SK-N-SH (cell line): Measurements from ENCODE around the gene PRKCH. TPM values are rescaled to one million over a fixed set of nuclear protein-coding genes. Genes with fewer than 3 reads are reported as not detected.

Experiments used
- CTCF ChIA-PET: fragments of 300-600, 350-600 bp; formaldehyde crosslinking; extraction: SDS; loops from one replicate; lab custom pipeline; 2021; lab: Yijun Ruan, JAX
- POLR2A ChIA-PET: fragments of 350-600 bp; sonication (Branson Sonifier 250); formaldehyde crosslinking; extraction: SDS; loops from one replicate; lab custom pipeline; 2020; ENCODE audit warnings: antibody characterized with exemption, inconsistent platforms; lab: Yijun Ruan, JAX
- DNase-seq: peaks from one replicate; pipeline ENCODE4 v3.0.0; 2012
- H2AFZ ChIP-seq: fragments of 200-600 bp; sonication (generic); 2 replicates; pipeline ENCODE4 v1.8.1; 2016; ENCODE audit warnings: antibody characterized with exemption, mild to moderate bottlenecking, low read depth
- H3F3A ChIP-seq: fragments of 200-600 bp; sonication (generic); replicated peaks from 2 replicates; pipeline ENCODE3; 2016; ENCODE audit warnings: antibody characterized with exemption, mild to moderate bottlenecking; ENCODE audit not compliant: insufficient read depth
- H3K27ac ChIP-seq, 2 experiments: fragments of 200-500 bp in 1 of 2; fragments of 200-600 bp in 1 of 2; sonication (Bioruptor generic) in 1 of 2; sonication (generic), shearing (Covaris generic) in 1 of 2; 2 replicates each; pipeline versions ENCODE4 v1.5.1 to v1.6.1; 2014 to 2016; ENCODE audit warnings: low read depth in 2 of 2, inconsistent platforms in 1 of 2, low read length in 1 of 2, mild to moderate bottlenecking in 1 of 2, mixed read lengths in 1 of 2
- H3K27me3 ChIP-seq: fragments of 200-600 bp; sonication (generic), shearing (Covaris generic); 2 replicates; pipeline ENCODE4 v1.6.1; 2016; ENCODE audit warnings: mixed run types; ENCODE audit not compliant: insufficient read depth
- H3K36me3 ChIP-seq, 2 experiments: fragments of 200-500 bp in 1 of 2; fragments of 200-600 bp in 1 of 2; sonication (Bioruptor generic) in 1 of 2; sonication (generic) in 1 of 2; replicated peaks in 1 of 2; 2 replicates each; pipeline versions ENCODE3 to v1.5.1; 2014 to 2016; ENCODE audit warnings: low read length in 1 of 2, mild to moderate bottlenecking in 1 of 2; ENCODE audit not compliant: insufficient read depth in 2 of 2, control insufficient read depth in 1 of 2
- H3K4me1 ChIP-seq, 2 experiments: fragments of 200-500 bp in 1 of 2; fragments of 200-600 bp in 1 of 2; sonication (Bioruptor generic) in 1 of 2; sonication (generic), shearing (Covaris generic) in 1 of 2; 2 replicates each; pipeline versions ENCODE4 v1.5.1 to v1.6.1; 2014 to 2016; ENCODE audit warnings: low read depth in 1 of 2, low read length in 1 of 2, mixed run types in 1 of 2; ENCODE audit not compliant: insufficient read depth in 2 of 2, control insufficient read depth in 1 of 2
- H3K4me2 ChIP-seq: fragments of 200-600 bp; sonication (generic), shearing (Covaris generic); 2 replicates; pipeline ENCODE4 v1.6.1; 2017; ENCODE audit warnings: mixed run types
- H3K4me3 ChIP-seq, 2 experiments: fragments of 200-500 bp in 1 of 2; fragments of 200-600 bp in 1 of 2; sonication (Bioruptor generic) in 1 of 2; sonication (generic), shearing (Covaris generic) in 1 of 2; 2 replicates each; pipeline versions ENCODE4 v1.5.1 to v1.8.1; 2014 to 2016; ENCODE audit warnings: low read depth in 2 of 2, inconsistent platforms in 1 of 2, low read length in 1 of 2, mild to moderate bottlenecking in 1 of 2, mixed read lengths in 1 of 2, moderate library complexity in 1 of 2
- H3K79me2 ChIP-seq: fragments of 200-600 bp; sonication (generic); 2 replicates; pipeline ENCODE4 v1.8.1; 2017; ENCODE audit warnings: mild to moderate bottlenecking; ENCODE audit not compliant: insufficient read depth
- H3K9ac ChIP-seq: fragments of 200-600 bp; sonication (generic); 2 replicates; pipeline ENCODE4 v1.6.1; 2017; ENCODE audit warnings: mixed run types
- H3K9me2 ChIP-seq: fragments of 200-600 bp; sonication (generic); 2 replicates; pipeline ENCODE4 v1.6.1; 2017; ENCODE audit warnings: mixed run types
- H3K9me3 ChIP-seq: fragments of 200-600 bp; sonication (generic); 2 replicates; pipeline ENCODE4 v1.6.1; 2017; ENCODE audit warnings: mixed run types, mild to moderate bottlenecking, moderate library complexity
- H4K20me1 ChIP-seq: fragments of 200-600 bp; sonication (generic); 2 replicates; pipeline ENCODE4 v1.6.1; 2017; ENCODE audit warnings: mild to moderate bottlenecking, mixed run types; ENCODE audit not compliant: insufficient read depth
- CHD2 ChIP-seq: fragments of 150-350 bp; IDR thresholded peaks from 2 replicates; pipeline ENCODE4 v1.6.1; 2018; ENCODE audit warnings: low read length; ENCODE audit not compliant: partially characterized antibody
- CTCF ChIP-seq: fragments of 200-600 bp; sonication (generic); IDR thresholded peaks from 2 replicates; pipeline ENCODE4 v1.6.1; 2017; ENCODE audit warnings: antibody characterized with exemption, mild to moderate bottlenecking, moderate library complexity
- ELF1 ChIP-seq: IDR thresholded peaks from 2 replicates; pipeline ENCODE4 v1.4.0; 2012
- FOSL2 ChIP-seq: IDR thresholded peaks from 2 replicates; pipeline ENCODE4 v1.4.0; 2012; ENCODE audit warnings: low read depth, mild to moderate bottlenecking, moderate library complexity, borderline replicate concordance
- FOXM1 ChIP-seq: IDR thresholded peaks from 2 replicates; pipeline ENCODE4 v1.4.0; 2012; ENCODE audit warnings: low read depth, mild to moderate bottlenecking
- IRF3 ChIP-seq: fragments of 150-350 bp; IDR thresholded peaks from 2 replicates; pipeline ENCODE4 v1.6.1; 2016; ENCODE audit warnings: mild to moderate bottlenecking, low read depth, low read length
- JUND ChIP-seq: IDR thresholded peaks from 2 replicates; pipeline ENCODE4 v1.4.0; 2012
- MEF2A ChIP-seq: IDR thresholded peaks from 2 replicates; pipeline ENCODE4 v1.4.0; 2012; ENCODE audit warnings: low read depth, borderline replicate concordance
- NRF1 ChIP-seq: IDR thresholded peaks from 2 replicates; pipeline ENCODE4 v1.6.1; 2012; ENCODE audit warnings: low read depth, mild to moderate bottlenecking, low read length
- PBX3 ChIP-seq: IDR thresholded peaks from 2 replicates; pipeline ENCODE4; 2012
- POLR2AphosphoS5 ChIP-seq: IDR thresholded peaks from 2 replicates; pipeline ENCODE4 v1.6.1; 2012; ENCODE audit warnings: low read depth, low read length
- REST ChIP-seq: IDR thresholded peaks from 2 replicates; pipeline ENCODE4 v1.6.1; 2012; ENCODE audit warnings: mild to moderate bottlenecking, low read depth, low read length, moderate library complexity
- TAF1 ChIP-seq: IDR thresholded peaks from 2 replicates; pipeline ENCODE4 v1.6.1; 2012; ENCODE audit warnings: low read depth, mild to moderate bottlenecking, low read length, moderate library complexity, borderline replicate concordance
- TCF12 ChIP-seq: IDR thresholded peaks from 2 replicates; pipeline ENCODE4 v1.4.0; 2012
- USF1 ChIP-seq: IDR thresholded peaks from 2 replicates; pipeline ENCODE4 v1.4.0; 2012; ENCODE audit warnings: low read depth, borderline replicate concordance
- USF2 ChIP-seq: fragments of 150-350 bp; IDR thresholded peaks from 2 replicates; pipeline ENCODE4 v1.6.1; 2017; ENCODE audit warnings: antibody characterized with exemption, low read length, low read depth, borderline replicate concordance
- ZBTB33 ChIP-seq: IDR thresholded peaks from 2 replicates; pipeline ENCODE4 v1.4.0; 2012; ENCODE audit warnings: low read depth, borderline replicate concordance
- WGBS: methylation state at CpG from one replicate; pipeline ENCODE4 v1.1.6; 2017; ENCODE audit warnings: low lambda C conversion rate; 5-methylcytosine and 5-hydroxymethylcytosine counted together
- polyA plus RNA-seq, 3 experiments: library from polyadenylated mRNA; depleted of rRNA; stranded (reverse); fragments of >200 nt; gene quantifications; 2 replicates each; pipeline ENCODE4 v1.2.3, GENCODE V29; 2012

The PRKCH gene
- polyA plus RNA-seq, 1 of the 3 experiments (the other 2 are of a cell fraction), result 4.2 TPM

GRCh38 chr14:61333087-61333486 lies 11.7 kb downstream of the PRKCH start:
- no peak overlapping the region for H2AFZ ChIP-seq
- CTCF ChIA-PET, result interaction anchor here (1.1 to 1.8 kb wide), 4 partner anchors 11 to 71 kb away, joined by 3 to 5 read pairs (median 4); partner anchors contain the start of gene PRKCH
- H3K4me2 ChIP-seq, result no peak overlapping the region
- no peaks in the 10 kb centered on the region for H3K9me3 ChIP-seq
- 85% methylated on average over 1 of the region's 1 CpG for WGBS
- DNase-seq, result no peak
- H3K4me1 ChIP-seq, result no peaks in the 10 kb centered on the region
- no peaks in the 10 kb centered on the region for H3K9me2 ChIP-seq
- no peak overlapping the region for H3K9ac ChIP-seq
- H3K27me3 ChIP-seq, result no peaks in the 10 kb centered on the region
- no peak overlapping the region for H3K4me3 ChIP-seq
- POLR2A ChIA-PET, result no interaction called here
- no peak overlapping the region for H3K27ac ChIP-seq
- no peaks in the 10 kb centered on the region for H3K36me3 ChIP-seq
- H3F3A ChIP-seq, result no peaks in the 10 kb centered on the region
- H3K79me2 ChIP-seq, result no peaks in the 10 kb centered on the region
- H4K20me1 ChIP-seq, result no peaks in the 10 kb centered on the region
- TF ChIP-seq USF1, result no peak
- TF ChIP-seq IRF3, result no peak
- TF ChIP-seq POLR2AphosphoS5, result no peak
- TF ChIP-seq CHD2, result no peak
- no peak for TF ChIP-seq FOXM1
- TF ChIP-seq ELF1, result no peak
- no peak for TF ChIP-seq USF2
- TF ChIP-seq CTCF, result no peak
- no peak for TF ChIP-seq PBX3
- TF ChIP-seq ZBTB33, result no peak
- TF ChIP-seq JUND, result no peak
- no peak for TF ChIP-seq NRF1
- TF ChIP-seq MEF2A, result no peak
- TF ChIP-seq TAF1, result no peak
- no peak for TF ChIP-seq REST
- TF ChIP-seq TCF12, result no peak
- no peak for TF ChIP-seq FOSL2
